Smooth muscle cell (in vitro differentiated cells): ENCODE data around the gene CDYL2. TPM values are rescaled to one million over a fixed set of nuclear protein-coding genes. Genes with fewer than 3 reads are reported as not detected.

Source experiments
- DNase-seq: peaks from one replicate; lab custom pipeline; 2025; ENCODE audit not compliant: unreplicated experiment; lab: John Stamatoyannopoulos, UW
- H2AFZ ChIP-seq: fragments of 200-600 bp; sonication (generic); 2 replicates; pipeline ENCODE4 v1.6.0; 2016; ENCODE audit warnings: antibody characterized with exemption, low read depth, mild to moderate bottlenecking
- H3F3A ChIP-seq: fragments of 200-600 bp; sonication (generic); 2 replicates; pipeline ENCODE4 v1.6.0; 2017; ENCODE audit warnings: antibody characterized with exemption, low read depth
- H3K27ac ChIP-seq: fragments of 200-600 bp; sonication (generic); 2 replicates; pipeline ENCODE4 v1.5.1; 2016; ENCODE audit warnings: low read depth, mild to moderate bottlenecking
- H3K27me3 ChIP-seq: fragments of 200-600 bp; sonication (generic); 2 replicates; pipeline ENCODE4 v1.6.1; 2016; ENCODE audit warnings: low read depth, mild to moderate bottlenecking
- H3K36me3 ChIP-seq: fragments of 200-600 bp; sonication (generic); 2 replicates; pipeline ENCODE4 v1.5.1; 2016; ENCODE audit warnings: low read depth
- H3K4me1 ChIP-seq: fragments of 200-600 bp; sonication (generic); 2 replicates; pipeline ENCODE4 v1.5.1; 2016; ENCODE audit warnings: low read depth
- H3K4me2 ChIP-seq: fragments of 200-600 bp; sonication (generic); 2 replicates; pipeline ENCODE4 v1.6.0; 2016; ENCODE audit warnings: mild to moderate bottlenecking
- H3K4me3 ChIP-seq: fragments of 200-600 bp; sonication (generic); 2 replicates; pipeline ENCODE4 v1.5.1; 2016; ENCODE audit warnings: mild to moderate bottlenecking
- H3K79me2 ChIP-seq: fragments of 200-600 bp; sonication (generic); 2 replicates; pipeline ENCODE4 v1.6.0; 2016; ENCODE audit warnings: low read depth, mild to moderate bottlenecking
- H3K9ac ChIP-seq: fragments of 200-600 bp; sonication (generic); 2 replicates; pipeline ENCODE4 v1.6.0; 2016; ENCODE audit warnings: low read depth
- H3K9me3 ChIP-seq: fragments of 200-600 bp; sonication (generic); replicated peaks from 2 replicates; pipeline ENCODE4 v1.5.1; 2016; ENCODE audit warnings: low read depth
- H4K20me1 ChIP-seq: fragments of 200-600 bp; sonication (generic); 2 replicates; pipeline ENCODE4 v1.6.0; 2016; ENCODE audit warnings: low read depth
- CTCF ChIP-seq: fragments of 200-600 bp; sonication (generic); IDR thresholded peaks from 2 replicates; pipeline ENCODE4 v1.5.1; 2017; ENCODE audit warnings: borderline replicate concordance, mild to moderate bottlenecking, antibody characterized with exemption; ENCODE audit not compliant: insufficient read depth, poor library complexity, severe bottlenecking
- WGBS: methylation state at CpG from one replicate; pipeline ENCODE4 v1.1.7; 2016; ENCODE audit warnings: low lambda C conversion rate; 5-methylcytosine and 5-hydroxymethylcytosine counted together
- polyA plus RNA-seq: library from polyadenylated mRNA; unstranded; fragments of >200 nt; fragmentation: Nextera tagmentation; extraction: Ambion mirVana; gene quantifications from 2 replicates; pipeline ENCODE4 v1.2.1, GENCODE V29; 2016
- total RNA-seq: library from RNA; depleted of rRNA; stranded (reverse); fragments of >200 nt; gene quantifications from 2 replicates; pipeline ENCODE4 v1.2.3, GENCODE V29; 2014

The CDYL2 gene
- total and polyA plus RNA-seq, 2 experiments from 2014 or later, result 2.0 to 2.9 TPM

GRCh38 chr16:80684906-80685305 is 119.5 kb downstream of the CDYL2 start:
- H3K4me3 ChIP-seq, result no peak overlapping the region
- no peaks in the 10 kb centered on the region for H3K9me3 ChIP-seq
- H3K36me3 ChIP-seq, result no peaks in the 10 kb centered on the region
- H3K27ac ChIP-seq, result no peak overlapping the region
- H3F3A ChIP-seq, result no peaks in the 10 kb centered on the region
- no peaks in the 10 kb centered on the region for H3K79me2 ChIP-seq
- no peaks in the 10 kb centered on the region for H3K4me1 ChIP-seq
- no peaks in the 10 kb centered on the region for H4K20me1 ChIP-seq
- H2AFZ ChIP-seq, result no peak overlapping the region
- no peak for TF ChIP-seq CTCF
- no peak overlapping the region for H3K4me2 ChIP-seq
- 83% methylated on average over 10 of the region's 10 CpGs for WGBS
- DNase-seq, result no peak
- no peak overlapping the region for H3K9ac ChIP-seq
- H3K27me3 ChIP-seq, result no peaks in the 10 kb centered on the region

- Histone ChIP-seq H3K4me2 (no peak overlapping the region), H3K36me3 (no peaks in the 10 kb centered on the region), H3K27me3 (no peaks in the 10 kb centered on the region), H3K9me3 (no peaks in the 10 kb centered on the region), H3K9ac (no peak overlapping the region), H3K27ac (no peak overlapping the region), H3K4me3 (no peak overlapping the region), H2AFZ (no peak overlapping the region), H3F3A (no peaks in the 10 kb centered on the region), H3K79me2 (no peaks in the 10 kb centered on the region), H3K4me1 (no peaks in the 10 kb centered on the region), H4K20me1 (no peaks in the 10 kb centered on the region)
- no peak for DNase-seq
- WGBS, result 96% methylated on average over 15 of the region's 15 CpGs
- no peak for TF ChIP-seq CTCF
Observed at GRCh38 chr16:80684136-80684765, 120.1 kb downstream of the CDYL2 start.

GRCh38 chr16:80683646-80684045 is 120.8 kb downstream of the CDYL2 start:
- Histone ChIP-seq H3K4me1 (no peaks in the 10 kb centered on the region), H3K27me3 (no peaks in the 10 kb centered on the region), H3K36me3 (no peaks in the 10 kb centered on the region), H3K9me3 (no peaks in the 10 kb centered on the region), H3K79me2 (no peaks in the 10 kb centered on the region), H3K27ac (peak overlapping the region; percentile 85), H2AFZ (no peak overlapping the region), H4K20me1 (no peaks in the 10 kb centered on the region), H3K4me3 (no peak overlapping the region), H3F3A (no peaks in the 10 kb centered on the region), H3K4me2 (no peak overlapping the region), H3K9ac (no peak overlapping the region)
- WGBS, result 85% methylated on average over 3 of the region's 3 CpGs
- DNase-seq, result no peak
- TF ChIP-seq CTCF, result no peak
